ENCODE results near the gene PDE4D.

The PDE4D gene

GRCh38 chr5:59051951-59052350 is 841.6 kb downstream of the PDE4D start:
- no peak for DNase-seq

GRCh38 chr5:59049095-59049494 is 844.4 kb downstream of the PDE4D start:
- no peak for DNase-seq

GRCh38 chr5:59042201-59043055 is 851.1 kb downstream of the PDE4D start:
- no peak for DNase-seq

GRCh38 chr5:59041355-59041754 is 852.2 kb downstream of the PDE4D start:
- DNase-seq, result no peak

GRCh38 chr5:59040804-59041201 is 852.7 kb downstream of the PDE4D start:
- peak; percentile 19 for DNase-seq

GRCh38 chr5:59040024-59040803 is 853.3 kb downstream of the PDE4D start:
- no peak for DNase-seq

- DNase-seq, result peak; percentile 59
Observed at GRCh38 chr5:59039296-59040023, 854.1 kb downstream of the PDE4D start.

- no peak for DNase-seq
Observed at GRCh38 chr5:59038798-59039295, 854.7 kb downstream of the PDE4D start.

GRCh38 chr5:59037941-59038797 is 855.4 kb downstream of the PDE4D start:
- DNase-seq, result no peak

- DNase-seq, result no peak
Observed at GRCh38 chr5:59037453-59037852, 856.1 kb downstream of the PDE4D start.

GRCh38 chr5:59037041-59037440 is 856.5 kb downstream of the PDE4D start:
- no peak for DNase-seq

GRCh38 chr5:59036274-59036961 is 857.1 kb downstream of the PDE4D start:
- no peak for DNase-seq

GRCh38 chr5:59035681-59036080 is 857.8 kb downstream of the PDE4D start:
- DNase-seq, result no peak

- peak; percentile 3 for DNase-seq
Observed at GRCh38 chr5:59034498-59035186, 858.9 kb downstream of the PDE4D start.

GRCh38 chr5:59027145-59027907 is 866.2 kb downstream of the PDE4D start:
- DNase-seq, result no peak

GRCh38 chr5:59025734-59026133 is 867.8 kb downstream of the PDE4D start:
- no peak for DNase-seq

- peak; percentile 75 for DNase-seq
Observed at GRCh38 chr5:59021837-59022514, 871.5 kb downstream of the PDE4D start.

GRCh38 chr5:59021286-59021673 is 872.2 kb downstream of the PDE4D start:
- DNase-seq, result peak; percentile 90

GRCh38 chr5:59020611-59021285 is 872.8 kb downstream of the PDE4D start:
- peak; percentile 43 for DNase-seq
